Loucy (cell line): ENCODE measurements around the gene SFXN5.

Experiments used
- H2AFZ ChIP-seq: fragments of 200-600 bp; sonication (generic); 2 replicates; pipeline ENCODE4 v1.6.0; 2016; ENCODE audit warnings: antibody characterized with exemption, mild to moderate bottlenecking, low read length, moderate library complexity
- H3F3A ChIP-seq: fragments of 200-600 bp; 2 replicates; pipeline ENCODE4 v1.6.0; 2016; ENCODE audit warnings: antibody characterized with exemption, low read depth, mild to moderate bottlenecking
- H3K27me3 ChIP-seq: fragments of 200-600 bp; sonication (generic); 2 replicates; pipeline ENCODE4 v1.6.1; 2014; ENCODE audit warnings: low read length, mild to moderate bottlenecking; ENCODE audit not compliant: insufficient read depth, poor library complexity, severe bottlenecking
- H3K36me3 ChIP-seq: fragments of 200-600 bp; sonication (generic); 2 replicates; pipeline ENCODE4 v1.6.1; 2016; ENCODE audit warnings: low read length; ENCODE audit not compliant: insufficient read depth
- H3K4me1 ChIP-seq: fragments of 200-600 bp; sonication (generic); 2 replicates; pipeline ENCODE4 v1.5.1; 2014; ENCODE audit warnings: low read length, mild to moderate bottlenecking; ENCODE audit not compliant: insufficient read depth, poor library complexity, severe bottlenecking
- H3K4me2 ChIP-seq: fragments of 200-600 bp; sonication (generic); 2 replicates; pipeline ENCODE4 v1.6.0; 2014; ENCODE audit warnings: antibody characterized with exemption, low read length, low read depth, mild to moderate bottlenecking; ENCODE audit not compliant: poor library complexity, severe bottlenecking
- H3K4me3 ChIP-seq: fragments of 200-600 bp; sonication (generic); 2 replicates; pipeline ENCODE4 v1.5.1; 2014; ENCODE audit warnings: low read length, mild to moderate bottlenecking, mixed read lengths; ENCODE audit not compliant: poor library complexity, severe bottlenecking
- H3K79me2 ChIP-seq: fragments of 200-600 bp; sonication (generic); 2 replicates; pipeline ENCODE4 v1.6.1; 2014; ENCODE audit warnings: low read length; ENCODE audit not compliant: insufficient read depth
- H3K9ac ChIP-seq: fragments of 200-600 bp; sonication (generic); 2 replicates; pipeline ENCODE4 v1.6.0; 2014; ENCODE audit warnings: mild to moderate bottlenecking, low read depth, low read length, moderate library complexity; ENCODE audit not compliant: poor library complexity, severe bottlenecking
- H3K9me2 ChIP-seq: fragments of 200-600 bp; sonication (generic); replicated peaks from 2 replicates; pipeline ENCODE4 v1.6.1; 2016; ENCODE audit warnings: low read depth, low read length, mixed read lengths
- H3K9me3 ChIP-seq: fragments of 200-600 bp; sonication (generic); 2 replicates; pipeline ENCODE4 v1.6.1; 2014; ENCODE audit warnings: mild to moderate bottlenecking, antibody characterized with exemption, low read length, low read depth; ENCODE audit not compliant: insufficient read depth
- H4K20me1 ChIP-seq: fragments of 200-600 bp; sonication (generic); 2 replicates; pipeline ENCODE4 v1.6.0; 2014; ENCODE audit warnings: antibody characterized with exemption, low read length, mild to moderate bottlenecking; ENCODE audit not compliant: insufficient read depth, poor library complexity, severe bottlenecking
- EZH2phosphoT487 ChIP-seq: fragments of 200-600 bp; IDR thresholded peaks from 2 replicates; pipeline ENCODE4 v1.6.1; 2018; ENCODE audit warnings: antibody characterized with exemption, mild to moderate bottlenecking, moderate library complexity, borderline replicate concordance
- TF ChIP-seq, protein P1 (sequence below): fragments of 200-600 bp; sonication (generic); conservative IDR thresholded peaks from 2 replicates; pipeline ENCODE4 v1.5.1; 2014; ENCODE audit warnings: mild to moderate bottlenecking, antibody characterized with exemption, low read length

SFXN5 gene

DNA sequence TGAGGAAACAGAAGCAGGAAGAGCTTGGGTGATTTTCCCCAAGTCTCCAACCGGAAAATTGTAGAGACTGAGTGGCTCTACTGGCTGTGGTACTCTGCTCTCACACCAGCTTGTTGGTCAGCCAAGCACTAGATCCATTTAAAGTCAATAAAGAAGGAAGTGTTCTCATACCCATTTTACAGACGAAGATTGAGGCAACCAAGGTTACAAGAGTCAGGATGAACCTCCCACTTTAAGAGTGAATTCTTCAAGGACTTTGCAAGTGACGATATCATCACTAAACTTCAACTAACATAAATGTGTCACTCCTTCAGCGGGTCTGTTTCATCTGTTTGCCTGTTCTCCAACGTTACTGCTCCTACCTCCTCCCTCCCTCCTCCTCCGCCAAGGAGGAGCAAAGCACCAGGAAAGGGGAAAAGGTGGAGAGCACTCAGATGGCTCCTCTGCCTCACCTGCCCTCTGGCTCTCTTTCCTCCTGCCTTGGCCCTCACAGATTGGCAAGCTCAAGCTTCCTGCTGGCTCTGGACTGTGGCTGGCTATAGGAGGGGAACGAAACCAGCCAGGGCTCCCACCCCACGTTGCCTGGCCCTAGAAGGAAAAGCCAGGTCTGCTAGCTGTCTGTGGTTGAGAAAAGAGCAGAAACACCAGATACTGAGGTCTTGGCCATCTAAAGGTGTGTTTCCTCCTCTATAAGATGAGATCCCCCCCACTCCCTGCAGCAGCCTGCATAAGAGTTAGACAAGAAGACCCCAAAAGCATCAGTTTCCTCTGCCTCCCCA is 44.9 kb upstream of the SFXN5 start:
- Histone ChIP-seq H3K9ac (no peak overlapping the region), H3K9me3 (no peaks in the 10 kb centered on the region), H4K20me1 (no peaks in the 10 kb centered on the region), H3K36me3 (no peaks in the 10 kb centered on the region), H3K4me1 (peaks cover 11% of the 10 kb centered on the region), H3K4me2 (no peak overlapping the region), H3F3A (0 out of 2 replicates have a peak, but pooled peaks cover 6% of the 10 kb centered on the region), H3K27me3 (no peaks in the 10 kb centered on the region), H3K4me3 (no peak overlapping the region), H3K79me2 (0 out of 2 replicates have a peak, but pooled peaks cover 4% of the 10 kb centered on the region), H2AFZ (no peak overlapping the region), H3K9me2 (no peaks in the 10 kb centered on the region)
- TF ChIP-seq EZH2phosphoT487 = no peak
- TF ChIP-seq, protein P1, sequence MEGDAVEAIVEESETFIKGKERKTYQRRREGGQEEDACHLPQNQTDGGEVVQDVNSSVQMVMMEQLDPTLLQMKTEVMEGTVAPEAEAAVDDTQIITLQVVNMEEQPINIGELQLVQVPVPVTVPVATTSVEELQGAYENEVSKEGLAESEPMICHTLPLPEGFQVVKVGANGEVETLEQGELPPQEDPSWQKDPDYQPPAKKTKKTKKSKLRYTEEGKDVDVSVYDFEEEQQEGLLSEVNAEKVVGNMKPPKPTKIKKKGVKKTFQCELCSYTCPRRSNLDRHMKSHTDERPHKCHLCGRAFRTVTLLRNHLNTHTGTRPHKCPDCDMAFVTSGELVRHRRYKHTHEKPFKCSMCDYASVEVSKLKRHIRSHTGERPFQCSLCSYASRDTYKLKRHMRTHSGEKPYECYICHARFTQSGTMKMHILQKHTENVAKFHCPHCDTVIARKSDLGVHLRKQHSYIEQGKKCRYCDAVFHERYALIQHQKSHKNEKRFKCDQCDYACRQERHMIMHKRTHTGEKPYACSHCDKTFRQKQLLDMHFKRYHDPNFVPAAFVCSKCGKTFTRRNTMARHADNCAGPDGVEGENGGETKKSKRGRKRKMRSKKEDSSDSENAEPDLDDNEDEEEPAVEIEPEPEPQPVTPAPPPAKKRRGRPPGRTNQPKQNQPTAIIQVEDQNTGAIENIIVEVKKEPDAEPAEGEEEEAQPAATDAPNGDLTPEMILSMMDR = no peak

DNA sequence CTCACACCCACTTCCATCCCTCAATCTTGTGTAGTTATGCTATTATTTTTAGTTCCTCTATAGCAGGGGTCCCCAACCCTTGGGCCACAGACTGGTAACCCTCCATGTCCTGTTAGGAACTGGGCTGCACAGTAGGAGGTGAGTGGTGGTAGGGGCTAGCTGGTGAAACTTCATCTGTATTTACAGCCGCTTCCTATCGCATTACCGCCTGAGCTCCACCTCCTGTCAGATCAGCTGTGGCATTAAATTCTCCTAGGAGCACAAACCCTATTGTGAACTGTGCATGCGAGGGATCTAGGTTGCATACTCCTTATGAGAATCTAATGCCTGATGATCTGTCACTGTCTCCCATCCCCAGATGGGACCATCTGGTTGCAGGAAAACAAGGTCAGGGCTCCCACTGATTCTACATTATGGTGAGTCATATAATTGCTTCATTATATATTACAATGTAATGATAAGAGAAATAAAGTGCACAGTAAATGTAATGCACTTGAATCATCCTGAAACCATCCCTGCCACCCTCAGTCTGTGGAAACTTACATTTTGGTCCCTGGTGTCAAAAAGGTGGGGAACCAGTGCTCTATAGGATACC is 42.9 kb upstream of the SFXN5 start:
- H3F3A ChIP-seq = 0 out of 2 replicates have a peak, but pooled peaks cover 6% of the 10 kb centered on the region
- H3K9me2 ChIP-seq = no peaks in the 10 kb centered on the region
- peak overlapping the region; percentile 83 for H3K4me3 ChIP-seq
- no peaks in the 10 kb centered on the region for H4K20me1 ChIP-seq
- H3K4me1 ChIP-seq = peaks cover 29% of the 10 kb centered on the region
- H3K36me3 ChIP-seq = no peaks in the 10 kb centered on the region
- no peaks in the 10 kb centered on the region for H3K9me3 ChIP-seq
- H3K79me2 ChIP-seq = peaks cover 18% of the 10 kb centered on the region; the same call in 1 of the 2 replicates
- H3K9ac ChIP-seq = no peak overlapping the region
- no peaks in the 10 kb centered on the region for H3K27me3 ChIP-seq
- peak overlapping the region; percentile 79 for H3K4me2 ChIP-seq
- TF ChIP-seq, protein P1 = no peak
- no peak for TF ChIP-seq EZH2phosphoT487
- H2AFZ ChIP-seq = no peak overlapping the region

DNA sequence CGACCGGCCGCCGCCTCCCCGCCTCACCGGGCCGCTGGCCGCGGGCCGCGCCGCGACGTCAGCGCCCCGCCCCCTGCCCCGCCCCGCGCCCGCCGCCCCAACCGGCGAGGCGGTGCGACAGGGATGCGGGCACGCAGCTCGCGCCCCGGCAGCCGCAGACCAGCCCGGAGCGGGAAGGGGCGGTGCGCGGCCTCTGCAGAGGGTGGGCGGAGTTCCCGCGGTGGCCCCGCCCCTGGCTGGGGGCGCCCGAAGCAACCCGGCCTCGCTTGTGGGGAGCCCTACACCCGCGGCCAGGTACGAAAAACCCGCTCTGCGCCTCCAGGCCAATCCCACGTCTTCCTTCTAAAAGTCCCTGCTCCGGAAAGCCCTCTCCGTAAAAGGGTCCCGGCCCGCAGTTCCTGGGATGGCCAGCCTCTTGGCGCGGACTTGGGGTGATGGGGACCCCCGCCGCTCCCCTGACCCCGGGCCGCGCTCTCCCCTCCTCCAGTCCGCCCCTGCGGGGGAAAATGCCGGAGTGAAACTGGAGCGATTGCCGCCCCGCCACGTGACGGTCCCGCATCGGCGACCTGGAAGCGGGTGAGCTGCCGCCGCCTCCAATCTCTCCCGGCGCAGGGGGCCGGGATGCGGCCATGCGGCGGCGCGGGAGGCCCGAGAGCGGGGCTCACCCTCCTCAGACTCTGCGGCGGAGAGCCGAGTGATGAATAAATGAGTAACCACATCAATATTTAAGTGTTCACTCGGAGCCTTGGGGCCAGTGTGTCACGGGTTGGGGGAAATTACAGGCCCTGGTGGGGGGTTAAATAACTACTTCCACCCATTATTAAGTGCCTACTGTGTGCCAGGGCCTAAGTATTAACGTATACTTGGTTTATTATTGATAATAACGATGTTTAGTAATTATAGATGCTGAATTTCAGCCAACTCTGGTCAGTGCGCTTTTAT is 41.7 kb upstream of the SFXN5 start, which contains the start of gene RAB11FIP5:
Gene RAB11FIP5 (minus strand): TSS at position 36 of the 942 bp plus-strand sequence. CDS start 171 bp downstream, outside the sequence.
- Histone ChIP-seq H4K20me1 (no peaks in the 10 kb centered on the region), H3K9me3 (no peaks in the 10 kb centered on the region), H3K4me2 (peak within 1 kb of the TSS; percentile 79), H3K36me3 (no peaks in the 10 kb centered on the region), H3K9ac (peak within 1 kb of the TSS; percentile 74), H3K27me3 (no peaks in the 10 kb centered on the region), H3F3A (0 out of 2 replicates have a peak, but pooled peaks cover 6% of the 10 kb centered on the region), H3K79me2 (peaks cover 18% of the 10 kb centered on the region; the same call in 1 of the 2 replicates), H3K4me3 (peak within 1 kb of the TSS; percentile 83), H2AFZ (peak within 1 kb of the TSS; percentile 99), H3K4me1 (peaks cover 39% of the 10 kb centered on the region), H3K9me2 (no peaks in the 10 kb centered on the region)
- TF ChIP-seq, protein P1 = no peak
- TF ChIP-seq EZH2phosphoT487 = no peak
